H1 (cell line): Measurements from ENCODE around the gene TEKT1. TPM values are rescaled to one million over a fixed set of nuclear protein-coding genes. Genes with fewer than 3 reads are reported as not detected.
A peak's percentile ranks its signal among the peaks of the same experiment; 100 is the strongest.

ENCODE experiments used
- CTCF ChIA-PET: fragments of 300-600 bp; sonication (Branson Sonifier 250); formaldehyde crosslinking; loops from one replicate; lab custom pipeline; 2021; ENCODE audit not compliant: partially characterized antibody; lab: Charles Lee
- POLR2A ChIA-PET: fragments of 300-600 bp; sonication (Branson Sonifier 250); formaldehyde crosslinking; loops from one replicate; lab custom pipeline; 2021; ENCODE audit warnings: inconsistent platforms; ENCODE audit not compliant: partially characterized antibody; lab: Charles Lee
- DNase-seq, 2 experiments: peaks; one replicate each; pipeline versions ENCODE4 v3.0.0 to v3.0.0-alpha.2; 2010 to 2022; ENCODE audit warnings: low spot score in 2 of 2, low read depth in 1 of 2, mixed read lengths in 1 of 2
- FAIRE-seq: peaks from 2 replicates; lab custom pipeline; 2011; peaks lifted over from hg19 to GRCh38; lab: Jason Lieb, UNC
- H2AFZ ChIP-seq: 2 replicates; pipeline ENCODE4 v1.8.1; 2012; ENCODE audit warnings: low read length, inconsistent platforms
- H2AK5ac ChIP-seq: 2 replicates; pipeline ENCODE4 v1.6.1; 2013; ENCODE audit warnings: low read depth, low read length
- H2BK120ac ChIP-seq: replicated peaks from 2 replicates; pipeline ENCODE3; 2013; ENCODE audit warnings: low read depth, low read length, inconsistent platforms
- H2BK12ac ChIP-seq: 2 replicates; pipeline ENCODE4 v1.6.1; 2013; ENCODE audit warnings: low read depth, low read length
- H2BK15ac ChIP-seq: 2 replicates; pipeline ENCODE4 v1.6.1; 2013; ENCODE audit warnings: low read length
- H2BK20ac ChIP-seq: 2 replicates; pipeline ENCODE4 v1.6.1; 2013; ENCODE audit warnings: low read length
- H2BK5ac ChIP-seq: 2 replicates; pipeline ENCODE4 v1.6.1; 2013; ENCODE audit warnings: low read depth, low read length
- H3K14ac ChIP-seq: 2 replicates; pipeline ENCODE4 v1.6.1; 2013; ENCODE audit warnings: inconsistent platforms; ENCODE audit not compliant: insufficient read length
- H3K18ac ChIP-seq: 2 replicates; pipeline ENCODE4 v1.6.1; 2013; ENCODE audit warnings: low read length; ENCODE audit errors: extremely low read depth
- H3K23ac ChIP-seq: 2 replicates; pipeline ENCODE4 v1.6.1; 2013; ENCODE audit warnings: inconsistent platforms; ENCODE audit not compliant: insufficient read length
- H3K23me2 ChIP-seq: 2 replicates; pipeline ENCODE4 v1.6.1; 2013; ENCODE audit warnings: low read depth, low read length
- H3K27ac ChIP-seq: 2 replicates; pipeline ENCODE4 v1.6.1; 2011; ENCODE audit warnings: low read depth, low read length, inconsistent platforms
- H3K27me3 ChIP-seq, 4 experiments: replicated peaks in 1 of 4; 1 replicate in 1 of 4; 2 replicates in 3 of 4; pipeline versions ENCODE4 v1.6.1 to v1.8.1; 2011 to 2013; ENCODE audit warnings: low read length in 3 of 4, mild to moderate bottlenecking in 3 of 4, inconsistent platforms in 2 of 4, mixed read lengths in 2 of 4, moderate library complexity in 1 of 4; ENCODE audit not compliant: control insufficient read depth in 3 of 4, insufficient read depth in 3 of 4; ENCODE audit errors: extremely low read depth in 1 of 4
- H3K36me3 ChIP-seq, 4 experiments: 2 replicates each; pipeline versions ENCODE4 v1.6.1 to v1.8.1; 2011 to 2013; ENCODE audit warnings: mild to moderate bottlenecking in 4 of 4, low read length in 3 of 4, moderate library complexity in 2 of 4, control low read depth in 1 of 4, inconsistent platforms in 1 of 4; ENCODE audit not compliant: insufficient read depth in 4 of 4, control insufficient read depth in 2 of 4
- H3K4ac ChIP-seq: replicated peaks from 2 replicates; pipeline ENCODE3; 2013; ENCODE audit warnings: low read length, low read depth, mixed read lengths, inconsistent platforms; ENCODE audit not compliant: insufficient read length
- H3K4me1 ChIP-seq, 4 experiments: replicated peaks in 1 of 4; 1 replicate in 1 of 4; 2 replicates in 3 of 4; pipeline versions ENCODE4 v1.6.1 to v1.8.1; 2011 to 2013; ENCODE audit warnings: low read length in 3 of 4, inconsistent platforms in 2 of 4, mixed read lengths in 1 of 4; ENCODE audit not compliant: insufficient read depth in 4 of 4, control insufficient read depth in 3 of 4
- H3K4me2 ChIP-seq, 2 experiments: 2 replicates each; pipeline versions ENCODE4 v1.6.1 to v1.8.1; 2011 to 2013; ENCODE audit warnings: low read depth in 2 of 2, low read length in 2 of 2, control low read depth in 1 of 2, inconsistent platforms in 1 of 2, mild to moderate bottlenecking in 1 of 2; ENCODE audit not compliant: insufficient read depth in 1 of 2
- H3K4me3 ChIP-seq, 4 experiments: fragments of 200-600, 300-600 bp in 1 of 4; sonication (generic), shearing (Covaris generic), sonication (Bioruptor Twin) in 1 of 4; 2 replicates each; pipeline versions ENCODE4 v1.5.1 to v1.8.1; 2011 to 2016; ENCODE audit warnings: low read length in 4 of 4, low read depth in 3 of 4, control low read depth in 2 of 4, inconsistent platforms in 2 of 4, mild to moderate bottlenecking in 2 of 4, mixed read lengths in 1 of 4, moderate library complexity in 1 of 4; ENCODE audit not compliant: insufficient read depth in 2 of 4; ENCODE audit errors: extremely low read depth in 1 of 4
- H3K56ac ChIP-seq: replicated peaks from 2 replicates; pipeline ENCODE3; 2013; ENCODE audit warnings: low read depth, mild to moderate bottlenecking, mixed read lengths, low read length, inconsistent platforms; ENCODE audit not compliant: insufficient read length
- H3K79me1 ChIP-seq: 2 replicates; pipeline ENCODE4 v1.6.1; 2013; ENCODE audit warnings: low read depth, low read length, control low read depth
- H3K79me2 ChIP-seq, 2 experiments: 2 replicates each; pipeline versions ENCODE4 v1.6.1 to v1.8.1; 2012 to 2013; ENCODE audit warnings: low read length in 2 of 2, mild to moderate bottlenecking in 2 of 2, inconsistent platforms in 1 of 2; ENCODE audit not compliant: insufficient read depth in 2 of 2, control insufficient read depth in 1 of 2
- H3K9ac ChIP-seq, 4 experiments: replicated peaks in 1 of 4; 1 replicate in 1 of 4; 2 replicates in 3 of 4; pipeline versions ENCODE4 v1.6.1 to v1.8.1; 2011 to 2013; ENCODE audit warnings: low read depth in 3 of 4, low read length in 3 of 4, control low read depth in 2 of 4, mild to moderate bottlenecking in 2 of 4, moderate library complexity in 2 of 4, inconsistent platforms in 1 of 4; ENCODE audit errors: extremely low read depth in 1 of 4
- H3K9me3 ChIP-seq, 2 experiments: 2 replicates each; pipeline versions ENCODE4 v1.6.1 to v1.8.1; 2012 to 2013; ENCODE audit warnings: mild to moderate bottlenecking in 2 of 2, moderate library complexity in 2 of 2, control low read depth in 1 of 2, inconsistent platforms in 1 of 2, low read depth in 1 of 2, low read length in 1 of 2, mixed read lengths in 1 of 2; ENCODE audit not compliant: insufficient read depth in 2 of 2
- H4K20me1 ChIP-seq, 2 experiments: replicated peaks in 1 of 2; 2 replicates each; pipeline versions ENCODE3 to v1.8.1; 2011 to 2013; ENCODE audit warnings: inconsistent platforms in 2 of 2, low read length in 2 of 2, mild to moderate bottlenecking in 1 of 2; ENCODE audit not compliant: insufficient read depth in 2 of 2, control insufficient read depth in 1 of 2
- H4K5ac ChIP-seq: 2 replicates; pipeline ENCODE4 v1.6.1; 2013; ENCODE audit warnings: low read length, low read depth, mixed read lengths, inconsistent platforms; ENCODE audit not compliant: insufficient read length
- H4K8ac ChIP-seq: 2 replicates; pipeline ENCODE4 v1.8.0; 2013; ENCODE audit warnings: mild to moderate bottlenecking, moderate library complexity, low read length, inconsistent platforms; ENCODE audit not compliant: insufficient read depth; ENCODE audit errors: extremely low read depth
- H4K91ac ChIP-seq: replicated peaks from 2 replicates; pipeline ENCODE3; 2013; ENCODE audit warnings: low read length, mixed read lengths, inconsistent platforms; ENCODE audit not compliant: insufficient read length
- ATF3 ChIP-seq: IDR thresholded peaks from 2 replicates; pipeline ENCODE4 v1.6.1; 2011; ENCODE audit warnings: low read depth, mild to moderate bottlenecking, low read length; ENCODE audit not compliant: insufficient read depth
- BACH1 ChIP-seq: IDR thresholded peaks from 2 replicates; pipeline ENCODE4 v1.6.1; 2012; ENCODE audit warnings: low read length, improper control_type of control experiment
- CEBPB ChIP-seq: IDR thresholded peaks from 2 replicates; pipeline ENCODE4 v1.6.1; 2012; ENCODE audit warnings: low read depth, low read length
- EP300 ChIP-seq, 2 experiments: IDR thresholded peaks; 1 replicate in 1 of 2; 2 replicates in 1 of 2; pipeline ENCODE4 v1.6.1; 2011 to 2012; ENCODE audit warnings: low read depth in 2 of 2, low read length in 2 of 2, mild to moderate bottlenecking in 2 of 2, borderline replicate concordance in 1 of 2, inconsistent platforms in 1 of 2, moderate library complexity in 1 of 2
- EZH2 ChIP-seq: fragments of 200-600 bp; sonication (generic); IDR thresholded peaks from 2 replicates; pipeline ENCODE4 v1.7.1; 2012; ENCODE audit warnings: low read depth, mild to moderate bottlenecking, moderate library complexity, low read length, inconsistent platforms; ENCODE audit not compliant: severe bottlenecking
- GABPA ChIP-seq: IDR thresholded peaks from 2 replicates; pipeline ENCODE4 v1.6.1; 2011; ENCODE audit warnings: mild to moderate bottlenecking, low read length, moderate library complexity, borderline replicate concordance; ENCODE audit not compliant: insufficient read depth
- HDAC6 ChIP-seq: IDR thresholded peaks from one replicate; pipeline ENCODE4 v1.7.1; 2012; ENCODE audit warnings: low read depth, mild to moderate bottlenecking, inconsistent platforms, low read length, moderate library complexity
- SIN3A ChIP-seq, 2 experiments: IDR thresholded peaks in 1 of 2; conservative IDR thresholded peaks in 1 of 2; 2 replicates each; pipeline ENCODE4 v1.6.1; 2011 to 2012; ENCODE audit warnings: low read length in 2 of 2, improper control_type of control experiment in 1 of 2, low read depth in 1 of 2, mild to moderate bottlenecking in 1 of 2
- SP2 ChIP-seq: IDR thresholded peaks from 2 replicates; pipeline ENCODE4 v1.6.1; 2012; ENCODE audit warnings: mild to moderate bottlenecking, low read length, inconsistent platforms
- TCF12 ChIP-seq: IDR thresholded peaks from 2 replicates; pipeline ENCODE4 v1.6.1; 2011; ENCODE audit warnings: low read depth, mild to moderate bottlenecking, low read length
- WGBS, 2 experiments: shearing (Covaris generic) in 1 of 2; methylation state at CpG; one replicate each; pipeline versions ENCODE4 v1.1.6 to v1.1.7; 2013 to 2015; ENCODE audit warnings: low lambda C conversion rate in 2 of 2, mixed read lengths in 2 of 2, inconsistent platforms in 1 of 2, low coverage in 1 of 2, missing lambda C conversion rate in 1 of 2; ENCODE audit not compliant: insufficient replicate concordance in 2 of 2, insufficient coverage in 1 of 2, insufficient read length in 1 of 2; ENCODE audit errors: extremely low coverage in 1 of 2, missing lambda C conversion rate in 1 of 2; 5-methylcytosine and 5-hydroxymethylcytosine counted together
- polyA plus RNA-seq, 7 experiments: library from polyadenylated mRNA; depleted of rRNA in 3 of 7; stranded (reverse) in 5 of 7; unstranded in 2 of 7; fragments of >200 nt in 5 of 7; fragments of 200-250 nt in 2 of 7; gene quantifications; 1 replicate in 5 of 7; 2 replicates in 1 of 7; 4 replicates in 1 of 7; pipeline versions ENCODE4 v1.2.1 to v1.2.3, GENCODE V29; 2011 to 2013; ENCODE audit warnings: missing spikeins in 2 of 7, mixed read lengths in 2 of 7
- total RNA-seq: library from RNA; stranded (reverse); fragmentation: NEBNext Ultra II Directional; extraction: Animal tissue kit (Norgen Biotek cat#: 25700); gene quantifications from 2 replicates; pipeline ENCODE4 v1.2.1, GENCODE V29; 2021

The TEKT1 gene
- total and polyA plus RNA-seq, 2 of the 8 experiments (the other 6 are each of a cell fraction or from before 2014, with no cell fraction given) = not detected

- H2BK15ac ChIP-seq = no peak overlapping the region
- H3K27me3 ChIP-seq = peaks cover 0 to 1% (median 0%) of the 10 kb centered on the region in 4 experiments; a peak in 1 of 7 replicates
- no peaks in the 10 kb centered on the region; a peak in 1 of 8 replicates for H3K36me3 ChIP-seq
- no peak overlapping the region for H3K14ac ChIP-seq
- H3K79me1 ChIP-seq = no peaks in the 10 kb centered on the region
- H3K27ac ChIP-seq = peak overlapping the region; percentile 59; the same call in 1 of the 2 replicates
- H3K4me2 ChIP-seq = peak overlapping the region; percentile 62
- H3K4me1 ChIP-seq = no peaks in the 10 kb centered on the region
- DNase-seq (peak; percentile 34 to 65), FAIRE-seq (peak; percentile 75)
- no peak overlapping the region for H2BK20ac ChIP-seq
- H3K4me3 ChIP-seq = peak overlapping the region; percentile 50 to 69 (median 54)
- H2BK12ac ChIP-seq = 0 out of 2 replicates have a peak overlapping the region, but pooled peaks have one; percentile 77
- no peak overlapping the region for H3K23ac ChIP-seq
- ChIA-PET CTCF (interaction anchor here (0.5 to 4.1 kb wide), 26 partner anchors 8 to 283 kb away, joined by 3 to 49 read pairs (median 3); partner anchors contain the start of genes FBXO39 and XAF1), POLR2A (no interaction called here)
- no peak overlapping the region for H4K5ac ChIP-seq
- peak overlapping the region; percentile 75 for H3K18ac ChIP-seq
- no peak overlapping the region for H2AK5ac ChIP-seq
- H2BK5ac ChIP-seq = peak overlapping the region; percentile 82
- no peak overlapping the region for H3K4ac ChIP-seq
- H3K9ac ChIP-seq = peak overlapping the region in 3 of 4 experiments; percentile 36 to 75 (median 38); a peak in 5 of 7 replicates
- no peaks in the 10 kb centered on the region; the same call in 1 of the 2 replicates for H3K23me2 ChIP-seq
- peaks cover 0 to 37% of the 10 kb centered on the region in 2 experiments; a peak in 2 of 4 replicates for H3K79me2 ChIP-seq
- no peak overlapping the region for H4K91ac ChIP-seq
- no peak overlapping the region for H3K56ac ChIP-seq
- WGBS, 2 experiments = 44% methylated on average over 19 of the region's 19 CpGs; no CpG with 5 or more reads in 1 of the 2 experiments
- H3K9me3 ChIP-seq = no peaks in the 10 kb centered on the region
- peak overlapping the region; percentile 38 for H2BK120ac ChIP-seq
- peak overlapping the region; percentile 88 for H4K8ac ChIP-seq
- no peaks in the 10 kb centered on the region for H4K20me1 ChIP-seq
- peak overlapping the region; percentile 93 for H2AFZ ChIP-seq
- TF ChIP-seq BACH1 = peak; percentile 91
- TF ChIP-seq TCF12 = no peak
- TF ChIP-seq ATF3 = no peak
- no peak for TF ChIP-seq EP300 (IDR thresholded peaks at IDR 0.05; ENCODE audit: borderline replicate concordance in 1 of 2, low read depth in 2 of 2, low read length in 2 of 2)
- TF ChIP-seq SIN3A (conservative IDR thresholded peaks at IDR 0.05 in 1 of 2, IDR thresholded peaks at IDR 0.05 in 1 of 2; ENCODE audit: low read depth in 1 of 2, low read length in 2 of 2) = 0 out of 4 replicates have a peak, but pooled peaks of 1 of the 2 experiments have one; percentile 57
- TF ChIP-seq HDAC6 = no peak
- TF ChIP-seq CEBPB = no peak
- no peak for TF ChIP-seq SP2
- TF ChIP-seq GABPA = no peak; the same call in 1 of the 2 replicates
- TF ChIP-seq EZH2 = no peak
These were observed 22.4 kb upstream of the TEKT1 start for GRCh38 chr17:6853764-6854442.
